Measurements from ENCODE around the gene RNF146. TPM values are rescaled to one million over a fixed set of nuclear protein-coding genes. Genes with fewer than 3 reads are reported as not detected.

The RNF146 gene
- polyA plus RNA-seq, 1 donor from 2014 or later, result 244 TPM

- Histone ChIP-seq H3K9me3 (ENCODE audit: low read length) (no peaks in the 10 kb centered on the region), H3K9ac (ENCODE audit: low read length) (no peak overlapping the region), H3F3A (ENCODE audit: insufficient read depth, low read length, poor library complexity, severe bottlenecking) (no peaks in the 10 kb centered on the region), H3K36me3 (ENCODE audit: insufficient read depth, low read length) (peaks cover 7% of the 10 kb centered on the region), H3K27ac (ENCODE audit: low read length) (no peak overlapping the region), H2AFZ (ENCODE audit: low read depth, low read length) (no peak overlapping the region), H4K20me1 (ENCODE audit: insufficient read depth) (no peaks in the 10 kb centered on the region), H3K9me2 (ENCODE audit: insufficient read depth, low read length) (no peaks in the 10 kb centered on the region), H3K4me3 (ENCODE audit: low read length) (no peak overlapping the region), H3K27me3 (ENCODE audit: insufficient read depth, low read depth, low read length) (no peaks in the 10 kb centered on the region), H3K79me2 (replicated peaks; ENCODE audit: insufficient read depth, low read length) (no peaks in the 10 kb centered on the region), H3K4me2 (ENCODE audit: low read length) (no peak overlapping the region)
- TF ChIP-seq POLR2AphosphoS5 (IDR thresholded peaks at IDR 0.05) (no peak), EP300 (conservative IDR thresholded peaks at IDR 0.05; ENCODE audit: poor library complexity, severe bottlenecking) (no peak), MXI1 (conservative IDR thresholded peaks at IDR 0.05; ENCODE audit: poor library complexity, severe bottlenecking) (no peak), CTCF (IDR thresholded peaks at IDR 0.05; ENCODE audit: poor library complexity, severe bottlenecking) (no peak), RAD21 (conservative IDR thresholded peaks at IDR 0.05) (no peak), REST (IDR thresholded peaks at IDR 0.05; ENCODE audit: borderline replicate concordance) (no peak), EZH2 (IDR thresholded peaks at IDR 0.05; ENCODE audit: borderline replicate concordance, insufficient read depth, low read length, poor library complexity, severe bottlenecking) (no peak), TAF1 (IDR thresholded peaks at IDR 0.05; ENCODE audit: low read depth) (no peak), SMC3 (conservative IDR thresholded peaks at IDR 0.05; ENCODE audit: poor library complexity) (no peak)
Observed at GRCh38 chr6:127291495-127291894, 24.8 kb downstream of the RNF146 start.

GRCh38 chr6:127297502-127298070 is 30.9 kb downstream of the RNF146 start:
- H3K9me2 ChIP-seq (ENCODE audit: insufficient read depth, low read length), result no peaks in the 10 kb centered on the region
- no peaks in the 10 kb centered on the region for H3K79me2 ChIP-seq (replicated peaks; ENCODE audit: insufficient read depth, low read length)
- no peaks in the 10 kb centered on the region for H3K9me3 ChIP-seq (ENCODE audit: low read length)
- H3K4me2 ChIP-seq (ENCODE audit: low read length), result no peak overlapping the region
- TF ChIP-seq POLR2AphosphoS5 (IDR thresholded peaks at IDR 0.05) (no peak), SMC3 (conservative IDR thresholded peaks at IDR 0.05; ENCODE audit: poor library complexity) (no peak), EZH2 (IDR thresholded peaks at IDR 0.05; ENCODE audit: borderline replicate concordance, insufficient read depth, low read length, poor library complexity, severe bottlenecking) (no peak), MXI1 (conservative IDR thresholded peaks at IDR 0.05; ENCODE audit: poor library complexity, severe bottlenecking) (no peak), TAF1 (IDR thresholded peaks at IDR 0.05; ENCODE audit: low read depth) (no peak), EP300 (conservative IDR thresholded peaks at IDR 0.05; ENCODE audit: poor library complexity, severe bottlenecking) (no peak), CTCF (IDR thresholded peaks at IDR 0.05; ENCODE audit: poor library complexity, severe bottlenecking) (no peak), REST (IDR thresholded peaks at IDR 0.05; ENCODE audit: borderline replicate concordance) (no peak), RAD21 (conservative IDR thresholded peaks at IDR 0.05) (no peak)
- H3K27ac ChIP-seq (ENCODE audit: low read length), result no peak overlapping the region
- H3K9ac ChIP-seq (ENCODE audit: low read length), result no peak overlapping the region
- no peaks in the 10 kb centered on the region for H3F3A ChIP-seq (ENCODE audit: insufficient read depth, low read length, poor library complexity, severe bottlenecking)
- no peaks in the 10 kb centered on the region for H4K20me1 ChIP-seq (ENCODE audit: insufficient read depth)
- no peak overlapping the region for H2AFZ ChIP-seq (ENCODE audit: low read depth, low read length)
- no peaks in the 10 kb centered on the region for H3K27me3 ChIP-seq (ENCODE audit: insufficient read depth, low read depth, low read length)
- no peak overlapping the region for H3K4me3 ChIP-seq (ENCODE audit: low read length)
- H3K36me3 ChIP-seq (ENCODE audit: insufficient read depth, low read length), result no peaks in the 10 kb centered on the region
